GM19397 (cell line): Measurements from ENCODE around the gene TPO.
"Not testable (repeated sequence)": the region's sequence is repeated elsewhere in the genome, so short reads cannot be mapped to it uniquely, and the experiment has no call there.

Experiments
- ATAC-seq: cut with Tn5 transposase; IDR thresholded peaks from one replicate; pipeline ENCODE4 v1.9.1; 2021; ENCODE audit warnings: mild to moderate bottlenecking, moderate library complexity; ENCODE audit not compliant: unreplicated experiment

TPO gene

GRCh38 chr2:1499033-1499795 is 86.0 kb downstream of the TPO start:
- no peak for ATAC-seq

- no peak for ATAC-seq
Observed at GRCh38 chr2:1501038-1501851, 88.0 kb downstream of the TPO start.

- no peak for ATAC-seq
Observed at GRCh38 chr2:1501991-1502390, 88.7 kb downstream of the TPO start.

- ATAC-seq = no peak
Observed at GRCh38 chr2:1502891-1503304, 89.6 kb downstream of the TPO start.

GRCh38 chr2:1503471-1504310 is 90.4 kb downstream of the TPO start:
- no peak for ATAC-seq

GRCh38 chr2:1504311-1504750 is 91.1 kb downstream of the TPO start:
- no peak for ATAC-seq

- ATAC-seq = no peak
Observed at GRCh38 chr2:1505031-1505441, 91.8 kb downstream of the TPO start.

GRCh38 chr2:1509271-1510065 is 96.2 kb downstream of the TPO start:
- no peak for ATAC-seq

- no peak for ATAC-seq
Observed at GRCh38 chr2:1510176-1510575, 96.9 kb downstream of the TPO start.

GRCh38 chr2:1511455-1511854 is 98.2 kb downstream of the TPO start:
- no peak for ATAC-seq

- no peak for ATAC-seq
Observed at GRCh38 chr2:1512321-1513289, 99.3 kb downstream of the TPO start.

GRCh38 chr2:1514391-1515072 is 101.3 kb downstream of the TPO start:
- ATAC-seq = no peak

GRCh38 chr2:1515073-1515430 is 101.8 kb downstream of the TPO start:
- no peak for ATAC-seq

- no peak for ATAC-seq
Observed at GRCh38 chr2:1515986-1516797, 102.9 kb downstream of the TPO start.

GRCh38 chr2:1516798-1517060 is 103.5 kb downstream of the TPO start:
- no peak for ATAC-seq

- ATAC-seq = not testable (repeated sequence)
Observed at GRCh38 chr2:1517291-1517690, 104.0 kb downstream of the TPO start.

GRCh38 chr2:1517786-1518185 is 104.5 kb downstream of the TPO start:
- no peak for ATAC-seq

- no peak for ATAC-seq
Observed at GRCh38 chr2:1518331-1518803, 105.1 kb downstream of the TPO start.
